Coronary artery (tissue), 2 donors: Measurements from ENCODE around the gene PIK3AP1.
"Not testable (repeated sequence)": the region's sequence is repeated elsewhere in the genome, so short reads cannot be mapped to it uniquely, and the experiment has no call there.

ENCODE experiments used
- DNase-seq: peaks from one replicate; pipeline ENCODE4 v3.0.0-alpha.2; 2017; ENCODE audit warnings: low spot score
- H3K27ac ChIP-seq, 2 donors: fragments of 200-600 bp; sonication (generic); one replicate each; pipeline ENCODE4 v1.5.1; 2016 to 2019
- H3K4me3 ChIP-seq: fragments of 200-600 bp; sonication (generic); 2 replicates; pipeline ENCODE4 v1.5.1; 2016; ENCODE audit warnings: mild to moderate bottlenecking, moderate library complexity
- CTCF ChIP-seq: fragments of 200-600 bp; sonication (generic); IDR thresholded peaks from one replicate; pipeline ENCODE4 v1.5.1; 2019; ENCODE audit warnings: antibody characterized with exemption

PIK3AP1 gene

GRCh38 chr10:96756111-96756903 lies 36.0 kb upstream of the PIK3AP1 start:
- no peak overlapping the region for H3K27ac ChIP-seq
- H3K4me3 ChIP-seq = no peak overlapping the region
- TF ChIP-seq CTCF = no peak
- no peak for DNase-seq

GRCh38 chr10:96753956-96754355 lies 33.6 kb upstream of the PIK3AP1 start:
- no peak for TF ChIP-seq CTCF
- H3K27ac ChIP-seq = no peak overlapping the region
- no peak for DNase-seq
- H3K4me3 ChIP-seq = no peak overlapping the region

GRCh38 chr10:96752375-96752774 lies 32.1 kb upstream of the PIK3AP1 start:
- DNase-seq = no peak
- no peak overlapping the region for H3K4me3 ChIP-seq
- no peak overlapping the region for H3K27ac ChIP-seq
- TF ChIP-seq CTCF = no peak

- H3K27ac ChIP-seq, H3K4me3 ChIP-seq, DNase-seq: not testable (repeated sequence)
Observed at GRCh38 chr10:96750316-96750715, 30.0 kb upstream of the PIK3AP1 start.

- no peak overlapping the region for H3K4me3 ChIP-seq
- DNase-seq = no peak
- TF ChIP-seq CTCF = no peak
- H3K27ac ChIP-seq = no peak overlapping the region
Observed at GRCh38 chr10:96747734-96748550, 27.6 kb upstream of the PIK3AP1 start.

- no peak overlapping the region for H3K4me3 ChIP-seq
- TF ChIP-seq CTCF = no peak
- H3K27ac ChIP-seq = no peak overlapping the region
- no peak for DNase-seq
Observed at GRCh38 chr10:96746503-96746902, 26.2 kb upstream of the PIK3AP1 start.

GRCh38 chr10:96745950-96746349 lies 25.6 kb upstream of the PIK3AP1 start:
- Histone ChIP-seq H3K27ac (no peak overlapping the region), H3K4me3 (no peak overlapping the region)
- no peak for DNase-seq
- no peak for TF ChIP-seq CTCF
